ENCODE results near the gene WDR35.
"Not testable (repeated sequence)": the region's sequence is repeated elsewhere in the genome, so short reads cannot be mapped to it uniquely, and the experiment has no call there.

Gene WDR35

GRCh38 chr2:19893520-19894133, 96.3 kb downstream of the WDR35 start:
- DNase-seq, result no peak

DNA sequence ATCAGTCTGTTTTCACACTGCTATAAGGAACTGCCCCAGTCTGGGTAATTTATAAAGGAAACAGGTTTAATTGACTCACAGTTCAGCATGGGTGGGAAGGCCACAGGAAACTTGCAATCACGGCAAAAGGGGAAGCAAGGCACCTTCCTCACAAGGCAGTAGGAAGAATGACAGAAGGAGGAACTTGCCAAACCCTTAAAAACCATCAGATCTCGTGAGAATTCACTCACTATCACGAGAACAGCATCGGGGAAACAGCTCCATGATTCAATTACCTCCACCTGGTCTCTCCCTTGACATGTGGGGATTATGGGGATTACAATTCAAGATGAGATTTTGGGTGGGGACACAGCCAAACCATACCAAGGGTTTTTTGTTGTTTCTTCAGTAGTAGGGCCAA, 97.9 kb downstream of the WDR35 start:
- peak; percentile 73 for DNase-seq

DNA sequence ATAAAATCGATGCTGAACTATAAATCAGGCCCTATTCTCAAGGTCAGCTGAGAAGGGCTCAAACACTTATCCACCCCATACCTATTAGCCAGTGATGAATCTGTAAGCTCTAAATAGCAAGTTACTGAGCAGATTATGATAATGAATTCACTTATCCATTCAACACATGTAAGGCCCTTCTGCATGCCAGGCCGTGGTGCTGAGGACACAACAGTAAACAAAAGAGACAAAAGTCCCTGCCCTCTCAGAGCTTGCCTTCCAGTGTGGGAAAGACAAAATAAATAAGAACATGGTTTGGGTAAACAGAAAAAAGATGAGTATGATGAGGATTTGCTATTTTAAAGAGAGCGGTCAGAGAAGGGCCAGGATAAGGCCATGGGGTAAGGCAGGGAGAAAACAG, 99.8 kb downstream of the WDR35 start:
- peak; percentile 89 for DNase-seq

GRCh38 chr2:19888831-19889230, 101.1 kb downstream of the WDR35 start:
- no peak for DNase-seq

DNA sequence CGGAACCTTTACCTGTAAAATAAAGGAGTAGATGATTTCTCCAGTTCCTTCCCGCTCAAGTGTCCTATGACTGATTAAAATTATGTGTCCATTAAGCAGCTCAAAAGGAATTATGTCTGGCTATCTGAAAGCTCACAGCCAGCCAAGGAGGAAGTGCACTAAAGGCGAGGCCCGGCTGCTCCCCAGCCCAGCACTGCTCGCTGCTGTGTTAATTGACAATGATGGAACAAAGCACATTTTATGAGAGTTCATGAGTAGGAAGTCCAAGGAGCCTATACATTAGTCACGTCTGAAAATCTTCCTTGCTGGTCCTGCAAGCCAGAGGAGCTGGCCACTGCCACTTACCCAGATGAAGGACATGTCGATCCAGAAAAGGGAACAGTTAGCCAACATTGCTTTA, 102.4 kb downstream of the WDR35 start:
- peak; percentile 38 for DNase-seq

GRCh38 chr2:19886261-19886660, 103.6 kb downstream of the WDR35 start:
- DNase-seq, result no peak

GRCh38 chr2:19885791-19886190, 104.1 kb downstream of the WDR35 start:
- DNase-seq, result no peak

GRCh38 chr2:19883971-19884720, 105.8 kb downstream of the WDR35 start:
- DNase-seq, result no peak

GRCh38 chr2:19883486-19883885, 106.4 kb downstream of the WDR35 start:
- DNase-seq, result peak; percentile 19

DNA sequence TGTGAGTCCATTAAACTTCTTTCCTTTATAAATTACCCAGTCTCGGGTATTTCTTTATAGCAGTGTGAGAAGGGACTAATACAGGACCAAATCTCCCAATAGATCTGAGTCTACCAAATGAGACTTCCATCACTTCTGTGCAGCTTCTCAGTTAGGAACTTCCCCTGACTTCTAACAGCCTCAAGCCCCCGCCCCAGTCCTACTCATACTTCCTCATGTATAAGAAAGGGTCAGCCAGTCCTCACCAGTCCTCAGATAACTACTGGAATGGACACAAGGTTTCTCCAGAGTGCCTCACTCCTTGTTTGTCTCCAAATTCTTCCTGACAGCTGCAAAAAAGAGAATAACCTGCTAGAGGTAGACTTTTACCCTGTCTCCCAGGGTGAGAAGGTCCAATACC, 107.6 kb downstream of the WDR35 start:
- no peak for DNase-seq

DNA sequence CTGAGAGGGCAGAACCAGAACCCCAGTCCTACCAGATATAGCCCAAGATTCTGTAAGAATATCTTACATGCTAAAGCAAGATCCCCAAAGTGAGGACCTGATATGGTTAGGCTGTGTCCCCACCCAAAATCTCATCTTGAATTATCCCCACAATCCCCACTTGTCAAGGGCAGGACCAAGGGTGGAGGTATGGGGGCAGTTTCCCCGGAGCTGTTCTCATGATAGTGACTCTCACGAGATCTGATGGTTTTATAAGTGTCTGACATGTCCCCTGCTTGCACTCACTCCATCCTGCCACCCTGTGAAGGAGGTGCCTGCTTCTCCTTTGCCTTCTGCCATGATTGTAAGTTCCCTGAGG, 108.0 kb downstream of the WDR35 start:
- DNase-seq, result no peak

DNA sequence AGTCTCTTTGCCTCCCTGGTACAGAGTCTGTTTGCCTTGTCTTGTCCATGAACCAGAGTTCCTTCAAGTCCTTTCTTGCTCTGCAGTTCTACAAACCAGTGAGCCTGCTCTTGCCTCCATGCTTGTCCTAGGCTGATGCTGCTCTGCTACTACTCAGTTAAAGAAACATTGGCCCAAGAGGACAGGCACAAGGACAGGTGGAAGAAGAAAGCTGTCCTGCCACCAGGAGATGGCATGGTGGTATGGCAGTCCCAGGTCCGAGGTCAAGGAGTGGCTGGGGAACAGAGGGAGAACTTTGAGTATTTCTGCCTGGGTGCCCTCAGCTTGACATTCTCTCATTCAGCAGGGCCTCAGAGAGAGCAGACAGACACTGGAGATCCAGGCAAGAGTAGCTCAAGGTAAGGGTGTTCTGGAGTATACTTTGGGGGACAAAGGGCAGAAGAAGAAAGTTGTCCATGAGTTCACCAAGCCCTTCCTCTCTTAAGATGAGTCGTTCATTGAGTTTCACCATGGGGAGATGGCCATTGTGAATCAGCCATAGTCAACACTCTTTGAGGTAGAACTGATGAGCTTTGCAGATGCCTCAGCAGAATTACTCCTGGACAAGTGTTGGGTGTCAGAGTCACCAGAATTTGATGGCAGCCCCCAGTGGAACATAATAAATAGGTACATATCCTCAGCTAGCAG, 108.5 kb downstream of the WDR35 start:
- no peak for DNase-seq

DNA sequence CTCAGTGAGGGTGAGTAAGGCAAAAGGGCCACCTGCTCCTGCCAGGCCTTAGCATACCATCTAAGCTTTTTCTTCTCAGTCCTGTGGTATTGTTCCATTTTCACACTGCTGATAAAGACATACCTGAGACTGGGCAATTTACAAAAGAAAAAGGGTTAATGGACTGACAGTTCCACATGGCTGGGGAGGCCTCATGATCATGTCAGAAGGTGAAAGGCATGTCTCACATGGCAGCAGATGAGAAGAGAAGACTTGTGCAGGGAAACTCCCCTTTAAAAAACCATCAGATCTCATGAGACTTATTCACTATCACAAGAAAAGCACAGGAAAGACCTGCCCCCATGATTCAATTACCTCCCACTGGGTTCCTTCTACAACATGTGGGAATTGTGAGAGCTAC, 109.7 kb downstream of the WDR35 start:
- DNase-seq, result not testable (repeated sequence)

DNA sequence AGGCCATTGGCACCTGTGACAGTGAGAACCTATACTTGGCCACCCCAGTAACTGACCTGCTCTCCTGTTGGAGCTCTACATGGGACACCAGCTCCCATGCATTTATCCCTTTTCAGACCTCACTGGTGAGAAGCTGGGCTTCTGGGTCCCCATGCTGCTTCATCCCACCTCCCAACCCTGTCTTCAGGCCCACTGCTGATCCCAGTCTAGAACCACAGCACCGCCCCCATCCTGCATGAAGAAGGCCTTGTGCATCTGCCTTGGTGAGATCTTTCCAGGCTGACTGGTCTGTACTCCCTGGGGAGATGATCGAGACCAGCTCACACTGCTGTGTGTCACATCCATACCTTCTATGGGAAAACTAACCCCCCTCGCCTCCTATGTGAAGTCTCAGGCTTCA, 110.8 kb downstream of the WDR35 start:
- no peak for DNase-seq

GRCh38 chr2:19878268-19879046, 111.4 kb downstream of the WDR35 start:
- DNase-seq, result no peak

- DNase-seq, result no peak
Measured at GRCh38 chr2:19876751-19877150, 113.2 kb downstream of the WDR35 start.

- DNase-seq, result no peak
Measured at GRCh38 chr2:19875280-19875679, 114.6 kb downstream of the WDR35 start.

- DNase-seq, result no peak
Measured at GRCh38 chr2:19874726-19875125, 115.2 kb downstream of the WDR35 start.

DNA sequence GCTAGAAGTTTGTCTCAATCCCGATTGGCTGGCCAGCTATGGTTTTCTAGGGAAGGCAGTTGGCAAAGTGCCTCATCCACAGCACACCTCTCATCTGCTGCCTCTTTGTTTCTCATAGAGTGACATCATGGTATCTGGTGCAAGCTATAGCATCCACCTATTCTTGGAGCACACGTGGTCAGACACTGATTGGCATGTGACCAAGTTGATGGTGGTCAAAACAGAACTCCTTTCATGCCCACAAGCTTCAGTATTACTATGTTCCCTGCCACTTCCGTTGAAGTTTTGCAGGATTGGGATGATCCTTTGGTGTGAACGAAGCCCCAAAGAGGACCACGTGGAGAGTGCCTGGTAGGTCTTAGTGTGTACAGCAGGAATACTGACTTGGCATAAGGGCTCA, 116.9 kb downstream of the WDR35 start:
- no peak for DNase-seq

DNA sequence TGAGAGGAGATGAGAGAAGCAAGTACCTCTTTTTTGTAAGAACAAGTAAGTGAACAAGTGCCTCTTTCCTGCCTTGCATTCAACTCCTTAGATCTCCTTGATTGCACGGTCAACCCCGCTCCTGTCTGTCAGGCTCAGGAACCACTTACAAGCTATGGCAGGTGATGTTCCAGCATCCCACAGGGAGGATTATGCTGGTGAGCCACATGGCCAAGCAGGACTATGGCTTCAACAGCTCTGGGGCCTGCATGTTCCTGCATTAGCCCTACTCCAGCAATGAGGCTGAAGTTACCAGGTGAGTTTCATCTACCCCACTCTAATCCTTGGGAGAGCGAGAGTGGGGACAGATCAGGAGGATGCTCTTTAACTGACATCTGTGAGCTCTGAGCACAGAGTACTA, 117.6 kb downstream of the WDR35 start:
- DNase-seq, result no peak

GRCh38 chr2:19871836-19872235, 118.1 kb downstream of the WDR35 start:
- DNase-seq, result no peak

GRCh38 chr2:19870792-19871191, 119.1 kb downstream of the WDR35 start:
- no peak for DNase-seq

Data from NCI-H82 (cell line).